IMR-90 (cell line): ENCODE measurements around the gene AFMID. TPM values are rescaled to one million over a fixed set of nuclear protein-coding genes. Genes with fewer than 3 reads are reported as not detected.
A peak's percentile ranks its signal among the peaks of the same experiment; 100 is the strongest.

Experiments
- ATAC-seq: fragments of 200-7000 bp; cut with Tn5 transposase; 2 replicates; pipeline ENCODE4 v1.9.1; 2020; ENCODE audit warnings: low read depth, mild to moderate bottlenecking, moderate library complexity
- BruUV-seq: library from RNA; stranded (reverse); fragments of 400-500 nt; replicated peaks from 2 replicates; lab custom pipeline; 2021; lab: Mats Ljungman, UMichigan
- CTCF ChIA-PET: fragments of 300-600 bp; formaldehyde crosslinking; extraction: SDS; loops from one replicate; lab custom pipeline; 2021; ENCODE audit warnings: antibody characterized with exemption; lab: Yijun Ruan, JAX
- POLR2A ChIA-PET: fragments of 300-600 bp; sonication (Branson Sonifier 250); formaldehyde crosslinking; loops from one replicate; lab custom pipeline; 2022; ENCODE audit warnings: antibody characterized with exemption; ENCODE audit not compliant: unreplicated experiment; lab: Charles Lee
- DNase-seq: peaks from one replicate; pipeline ENCODE4 v3.0.0; 2013
- H2AFZ ChIP-seq: replicated peaks from 2 replicates; pipeline ENCODE3; 2013; ENCODE audit warnings: low read length, mild to moderate bottlenecking; ENCODE audit not compliant: poor library complexity
- H2AK5ac ChIP-seq: 2 replicates; pipeline ENCODE4 v1.6.1; 2013; ENCODE audit warnings: low read depth, low read length, inconsistent platforms
- H2AK9ac ChIP-seq: replicated peaks from 2 replicates; pipeline ENCODE3; 2013; ENCODE audit warnings: mild to moderate bottlenecking, low read depth, low read length, moderate library complexity; ENCODE audit not compliant: poor library complexity
- H2BK120ac ChIP-seq: 2 replicates; pipeline ENCODE4 v1.6.1; 2013; ENCODE audit warnings: low read depth, low read length, inconsistent platforms
- H2BK15ac ChIP-seq: 3 replicates; pipeline ENCODE4 v1.6.1; 2013; ENCODE audit warnings: low read depth, low read length, inconsistent platforms
- H2BK20ac ChIP-seq: 2 replicates; pipeline ENCODE4 v1.6.1; 2013; ENCODE audit warnings: low read depth, mild to moderate bottlenecking, inconsistent platforms, low read length, moderate library complexity
- H2BK5ac ChIP-seq: 2 replicates; pipeline ENCODE4 v1.6.1; 2013; ENCODE audit warnings: mild to moderate bottlenecking, low read depth, low read length, inconsistent platforms; ENCODE audit not compliant: poor library complexity, severe bottlenecking
- H3K14ac ChIP-seq: replicated peaks from 2 replicates; pipeline ENCODE4 v1.6.1; 2013; ENCODE audit warnings: low read depth, low read length, inconsistent platforms
- H3K18ac ChIP-seq: 2 replicates; pipeline ENCODE4 v1.6.1; 2013; ENCODE audit warnings: low read depth, low read length, control low read depth
- H3K23ac ChIP-seq: 2 replicates; pipeline ENCODE4 v1.6.1; 2013; ENCODE audit warnings: low read depth, low read length, inconsistent platforms
- H3K27ac ChIP-seq: 2 replicates; pipeline ENCODE4 v1.5.1; 2013; ENCODE audit warnings: mild to moderate bottlenecking, control low read depth, low read length; ENCODE audit not compliant: insufficient read depth
- H3K27me3 ChIP-seq: 2 replicates; pipeline ENCODE4 v1.6.1; 2013; ENCODE audit warnings: low read length; ENCODE audit not compliant: control insufficient read depth, insufficient read depth
- H3K36me3 ChIP-seq: 2 replicates; pipeline ENCODE4 v1.6.1; 2013; ENCODE audit warnings: low read length, mixed read lengths; ENCODE audit not compliant: control insufficient read depth, insufficient read depth
- H3K4ac ChIP-seq: 2 replicates; pipeline ENCODE4 v1.6.1; 2013; ENCODE audit warnings: low read depth, low read length, inconsistent platforms
- H3K4me1 ChIP-seq: 2 replicates; pipeline ENCODE4 v1.6.1; 2013; ENCODE audit warnings: low read length, mixed read lengths; ENCODE audit not compliant: control insufficient read depth, insufficient read depth
- H3K4me2 ChIP-seq: 2 replicates; pipeline ENCODE4 v1.6.1; 2013; ENCODE audit warnings: low read depth, mild to moderate bottlenecking, control low read depth, low read length, moderate library complexity
- H3K4me3 ChIP-seq: 2 replicates; pipeline ENCODE4 v1.5.1; 2013; ENCODE audit warnings: low read depth, mild to moderate bottlenecking, control low read depth, low read length, moderate library complexity; ENCODE audit not compliant: insufficient read depth
- H3K56ac ChIP-seq: 2 replicates; pipeline ENCODE4 v1.6.1; 2013; ENCODE audit warnings: low read length, inconsistent platforms; ENCODE audit not compliant: insufficient read depth; ENCODE audit errors: extremely low read depth
- H3K79me1 ChIP-seq, 2 experiments: 2 replicates each; pipeline ENCODE4 v1.6.1; 2013; ENCODE audit warnings: low read length in 2 of 2, inconsistent platforms in 1 of 2, low read depth in 1 of 2
- H3K9ac ChIP-seq: 2 replicates; pipeline ENCODE4 v1.6.1; 2013; ENCODE audit warnings: low read depth, low read length, control low read depth
- H3K9me1 ChIP-seq: 2 replicates; pipeline ENCODE4 v1.6.1; 2013; ENCODE audit warnings: low read length, inconsistent platforms; ENCODE audit not compliant: insufficient read depth
- H3K9me3 ChIP-seq: 2 replicates; pipeline ENCODE4 v1.6.1; 2013; ENCODE audit warnings: low read length; ENCODE audit not compliant: control insufficient read depth, insufficient read depth
- H4K20me1 ChIP-seq: 2 replicates; pipeline ENCODE4 v1.6.1; 2013; ENCODE audit warnings: low read length, inconsistent platforms; ENCODE audit not compliant: insufficient read depth
- H4K5ac ChIP-seq: 2 replicates; pipeline ENCODE4 v1.6.1; 2013; ENCODE audit warnings: mild to moderate bottlenecking, low read depth, low read length, control low read depth
- H4K8ac ChIP-seq, 2 experiments: 2 replicates each; pipeline ENCODE4 v1.6.1; 2013; ENCODE audit warnings: low read depth in 2 of 2, low read length in 2 of 2, control low read depth in 1 of 2, inconsistent platforms in 1 of 2
- H4K91ac ChIP-seq: 2 replicates; pipeline ENCODE4 v1.6.1; 2013; ENCODE audit warnings: low read depth, low read length, inconsistent platforms; ENCODE audit not compliant: insufficient read depth
- BHLHE40 ChIP-seq: fragments of 150-350 bp; IDR thresholded peaks from 2 replicates; pipeline ENCODE4 v1.6.1; 2016; ENCODE audit warnings: mild to moderate bottlenecking, low read depth, low read length
- CEBPB ChIP-seq: IDR thresholded peaks from 2 replicates; pipeline ENCODE4 v1.6.1; 2012; ENCODE audit warnings: low read depth, low read length, improper control_type of control experiment
- CHD1 ChIP-seq: IDR thresholded peaks from 2 replicates; pipeline ENCODE4 v1.6.1; 2012; ENCODE audit warnings: low read depth, low read length, improper control_type of control experiment
- CTCF ChIP-seq: conservative IDR thresholded peaks from 2 replicates; pipeline ENCODE4 v1.5.1; 2012; ENCODE audit warnings: mild to moderate bottlenecking, low read depth, low read length, improper control_type of control experiment
- ELK1 ChIP-seq: fragments of 150-350 bp; IDR thresholded peaks from 2 replicates; pipeline ENCODE4 v1.6.1; 2016; ENCODE audit warnings: low read depth, mild to moderate bottlenecking, low read length, moderate library complexity, borderline replicate concordance
- FOS ChIP-seq: fragments of 150-350 bp; IDR thresholded peaks from 2 replicates; pipeline ENCODE4 v1.6.1; 2016; ENCODE audit warnings: low read depth, low read length
- MAFK ChIP-seq: IDR thresholded peaks from 2 replicates; pipeline ENCODE4 v1.6.1; 2012; ENCODE audit warnings: low read depth, low read length, improper control_type of control experiment
- MAZ ChIP-seq: IDR thresholded peaks from 2 replicates; pipeline ENCODE4 v1.6.1; 2012; ENCODE audit warnings: low read depth, mild to moderate bottlenecking, low read length, improper control_type of control experiment, moderate library complexity, borderline replicate concordance
- MXI1 ChIP-seq: IDR thresholded peaks from 2 replicates; pipeline ENCODE4 v1.6.1; 2012; ENCODE audit warnings: low read depth, mild to moderate bottlenecking, low read length, moderate library complexity, borderline replicate concordance
- NFE2L2 ChIP-seq: fragments of 150-350 bp; IDR thresholded peaks from 2 replicates; pipeline ENCODE4 v1.6.1; 2016; ENCODE audit warnings: low read depth, mild to moderate bottlenecking, low read length
- POLR2A ChIP-seq: IDR thresholded peaks from 2 replicates; pipeline ENCODE4 v1.6.1; 2012; ENCODE audit warnings: mild to moderate bottlenecking, low read depth, low read length
- RAD21 ChIP-seq: IDR thresholded peaks from 2 replicates; pipeline ENCODE4 v1.6.1; 2012; ENCODE audit warnings: low read length, improper control_type of control experiment
- RCOR1 ChIP-seq: IDR thresholded peaks from 2 replicates; pipeline ENCODE4 v1.6.1; 2012; ENCODE audit warnings: mild to moderate bottlenecking, low read length, improper control_type of control experiment; ENCODE audit not compliant: insufficient replicate concordance
- RFX5 ChIP-seq: IDR thresholded peaks from 2 replicates; pipeline ENCODE4 v1.8.0; 2012; ENCODE audit warnings: low read depth, mild to moderate bottlenecking, low read length, moderate library complexity
- SMC3 ChIP-seq: fragments of 150-350 bp; IDR thresholded peaks from 2 replicates; pipeline ENCODE4 v1.6.1; 2016; ENCODE audit warnings: low read depth, mild to moderate bottlenecking, antibody characterized with exemption, low read length, moderate library complexity
- USF2 ChIP-seq: fragments of 150-350 bp; IDR thresholded peaks from 2 replicates; pipeline ENCODE4 v1.6.1; 2017; ENCODE audit warnings: mild to moderate bottlenecking, antibody characterized with exemption, low read length, low read depth
- WGBS, 2 experiments: methylation state at CpG; one replicate each; pipeline versions ENCODE4 v1.1.5 to v1.1.7; 2013; ENCODE audit warnings: missing lambda C conversion rate in 2 of 2; ENCODE audit not compliant: insufficient read length in 1 of 2; ENCODE audit errors: extremely low coverage in 2 of 2; 5-methylcytosine and 5-hydroxymethylcytosine counted together
- dilution Hi-C: fragments of 300-500 bp; cut with HindIII; formaldehyde crosslinking; loops from one replicate; pipeline ENCODE4 v1.14.3; 2018; ENCODE audit warnings: low sequenced_read_pairs; ENCODE audit not compliant: unreplicated experiment
- in situ Hi-C: fragments of 300-500 bp; cut with MboI; formaldehyde crosslinking; loops from 3 replicates; pipeline ENCODE4 v1.14.3; 2019; ENCODE audit warnings: low sequenced_read_pairs, inconsistent platforms, mixed read lengths
- intact Hi-C: fragments of 100-400 bp; cut with micrococcal nuclease; formaldehyde crosslinking; loops from 2 replicates; pipeline ENCODE4 v1.10.0; 2022
- polyA plus RNA-seq, 3 experiments: library from polyadenylated mRNA; depleted of rRNA; stranded (reverse); fragments of >200 nt; gene quantifications; 2 replicates each; pipeline ENCODE4 v1.2.3, GENCODE V29; 2012; ENCODE audit warnings: low replicate concordance in 1 of 3
- total RNA-seq: library from RNA; depleted of rRNA; stranded (reverse); fragments of >200 nt; gene quantifications from 2 replicates; pipeline ENCODE4 v1.2.3, GENCODE V29; 2012

Gene AFMID
- total and polyA plus RNA-seq, 2 of the 4 experiments (the other 2 are of a cell fraction), result 41.0 to 65.1 TPM

- Histone ChIP-seq H2BK15ac (no peak overlapping the region), H2AK5ac (no peak overlapping the region), H3K4me2 (no peak overlapping the region), H2AK9ac (peak overlapping the region; percentile 65), H3K27me3 (no peaks in the 10 kb centered on the region), H3K9me3 (no peaks in the 10 kb centered on the region), H2BK5ac (no peak overlapping the region), H3K4ac (no peak overlapping the region), H2BK20ac (no peak overlapping the region), H4K5ac (no peak overlapping the region; the same call in 1 of the 2 replicates), H3K27ac (no peak overlapping the region), H2AFZ (peak overlapping the region; percentile 36), H3K4me3 (no peak overlapping the region), H3K4me1 (peaks cover 10% of the 10 kb centered on the region), H2BK120ac (no peak overlapping the region), H4K8ac (no peak overlapping the region; a peak in 1 of 4 replicates), H3K9me1 (peaks cover 12% of the 10 kb centered on the region; the same call in 1 of the 2 replicates), H3K56ac (no peak overlapping the region), H4K91ac (no peak overlapping the region), H3K18ac (no peak overlapping the region), H3K9ac (no peak overlapping the region), H3K36me3 (no peaks in the 10 kb centered on the region; the same call in 1 of the 2 replicates), H3K79me1 (peaks cover 24 to 63% of the 10 kb centered on the region in 2 experiments), H3K23ac (peak overlapping the region; percentile 55; the same call in 1 of the 2 replicates), H4K20me1 (0 out of 2 replicates have a peak, but pooled peaks cover 6% of the 10 kb centered on the region), H3K14ac (no peak overlapping the region)
- CTCF ChIA-PET, result no interaction called here
- POLR2A ChIA-PET, result interaction anchor here (0.7 kb wide), 1 partner anchor 82 kb away, joined by 5 read pairs; no protein-coding TSS in a partner anchor
- dilution Hi-C loops (no loop called here), in situ Hi-C loops (no loop called here), intact Hi-C loops (no loop called here)
- TF ChIP-seq USF2 (no peak), CEBPB (no peak), ELK1 (no peak), POLR2A (no peak), MAFK (no peak), RCOR1 (no peak), MAZ (no peak), CHD1 (no peak), RAD21 (no peak), SMC3 (no peak), NFE2L2 (no peak), CTCF (no peak), MXI1 (no peak), FOS (no peak), BHLHE40 (no peak), RFX5 (no peak)
- no peak for ATAC-seq
- DNase-seq, result no peak
- BruUV-seq, result no TSS peak
- no CpG with 5 or more reads among the region's 9 CpGs for WGBS, 2 experiments
Measured at GRCh38 chr17:78184868-78185267, 2.3 kb upstream of the AFMID start.
